Prostate gland (tissue), 2 donors: ENCODE results near the gene ATP1A1. TPM values are rescaled to one million over a fixed set of nuclear protein-coding genes. Genes with fewer than 3 reads are reported as not detected.

ENCODE experiments used
- DNase-seq: peaks from one replicate; pipeline ENCODE4 v3.0.0-alpha.2; 2019; ENCODE audit warnings: low spot score
- H3K27ac ChIP-seq, 2 donors: fragments of 200-600 bp; sonication (generic); 2 replicates each; pipeline ENCODE4 v1.5.1; 2017 to 2019
- H3K27me3 ChIP-seq: fragments of 200-600 bp; sonication (generic); replicated peaks from 2 replicates; pipeline ENCODE4 v1.5.1; 2019; ENCODE audit not compliant: insufficient read depth
- H3K36me3 ChIP-seq, 2 donors: fragments of 200-600 bp; sonication (generic); 1 replicate in 1 of 2; 2 replicates in 1 of 2; pipeline versions ENCODE4 v1.5.1 to v1.8.1; 2017 to 2019
- H3K4me1 ChIP-seq: fragments of 200-600 bp; sonication (generic); replicated peaks from 2 replicates; pipeline ENCODE4 v1.5.1; 2019
- H3K4me3 ChIP-seq, 2 donors: fragments of 200-600 bp; sonication (generic); 2 replicates each; pipeline ENCODE4 v1.5.1; 2017 to 2019
- H3K9me3 ChIP-seq: fragments of 200-600 bp; sonication (generic); 2 replicates; pipeline ENCODE4 v1.5.1; 2017
- CTCF ChIP-seq, 4 experiments: fragments of 200-600 bp in 2 of 4; fragments of 450-650 bp in 2 of 4; sonication (generic) in 2 of 4; IDR thresholded peaks; 1 replicate in 3 of 4; 2 replicates in 1 of 4; pipeline ENCODE4 v1.5.1; 2016 to 2019; ENCODE audit warnings: antibody characterized with exemption in 4 of 4, mild to moderate bottlenecking in 2 of 4, moderate library complexity in 2 of 4
- POLR2A ChIP-seq: fragments of 450-650 bp; IDR thresholded peaks from one replicate; pipeline ENCODE4 v1.6.1; 2016; ENCODE audit warnings: antibody characterized with exemption, mild to moderate bottlenecking
- POLR2AphosphoS5 ChIP-seq: sonication (generic); formaldehyde crosslinking; IDR thresholded peaks from one replicate; pipeline ENCODE4 v1.6.1; 2017; ENCODE audit warnings: antibody characterized with exemption
- WGBS: methylation state at CpG from one replicate; pipeline ENCODE4 v1.1.5; 2018; 5-methylcytosine and 5-hydroxymethylcytosine counted together
- intact Hi-C: fragments of 100-400 bp; cut with DNase I; formaldehyde crosslinking; loops from one replicate; pipeline ENCODE4 v1.14.2; 2022
- total RNA-seq, 2 donors: library from RNA; depleted of rRNA; stranded (reverse); fragments of >200 nt; gene quantifications; one replicate each; pipeline ENCODE4 v1.1.0, GENCODE V29; 2016

ATP1A1 gene
- total RNA-seq, 2 donors from 2014 or later: 365 to 536 TPM

GRCh38 chr1:116380499-116381242, 7.6 kb downstream of the ATP1A1 start:
- WGBS: 70% methylated on average over 7 of the region's 7 CpGs
- peaks cover 8% of the 10 kb centered on the region for H3K4me1 ChIP-seq
- H3K27ac ChIP-seq: peak overlapping the region in 1 of 2 donors; percentile 96
- H3K9me3 ChIP-seq: no peaks in the 10 kb centered on the region
- no peak for DNase-seq
- intact Hi-C loops: no loop called here
- no peaks in the 10 kb centered on the region for H3K36me3 ChIP-seq
- TF ChIP-seq POLR2AphosphoS5 (no peak), CTCF (IDR thresholded peaks at IDR 0.05) (no peak), POLR2A (no peak)
- no peak overlapping the region for H3K4me3 ChIP-seq
- H3K27me3 ChIP-seq: no peaks in the 10 kb centered on the region

GRCh38 chr1:116382321-116382720, 9.3 kb downstream of the ATP1A1 start:
- intact Hi-C loops: no loop called here

GRCh38 chr1:116382857-116383483, 9.9 kb downstream of the ATP1A1 start:
- Histone ChIP-seq H3K9me3 (no peaks in the 10 kb centered on the region), H3K4me3 (no peak overlapping the region), H3K27ac (no peak overlapping the region), H3K27me3 (no peaks in the 10 kb centered on the region), H3K36me3 (peaks cover 0 to 3% of the 10 kb centered on the region in 2 donors), H3K4me1 (peaks cover 5% of the 10 kb centered on the region)
- TF ChIP-seq CTCF (IDR thresholded peaks at IDR 0.05) (no peak), POLR2AphosphoS5 (no peak), POLR2A (no peak)
- intact Hi-C loops: no loop called here
- no peak for DNase-seq
- 85% methylated on average over 4 of the region's 4 CpGs for WGBS

More at GRCh38 chr1:116382321-116382720, 9.3 kb downstream of the ATP1A1 start:
- no peak for DNase-seq
- TF ChIP-seq POLR2AphosphoS5 (no peak), POLR2A (no peak), CTCF (IDR thresholded peaks at IDR 0.05) (no peak)
- WGBS: 38% methylated on average over 2 of the region's 2 CpGs
- Histone ChIP-seq H3K36me3 (no peaks in the 10 kb centered on the region), H3K27me3 (no peaks in the 10 kb centered on the region), H3K4me1 (peaks cover 5% of the 10 kb centered on the region), H3K9me3 (no peaks in the 10 kb centered on the region), H3K4me3 (no peak overlapping the region), H3K27ac (no peak overlapping the region)

GRCh38 chr1:116386042-116386441, 13.0 kb downstream of the ATP1A1 start:
- 36% methylated on average over 4 of the region's 4 CpGs for WGBS
- H3K36me3 ChIP-seq: peaks cover 8 to 12% of the 10 kb centered on the region in 2 donors
- intact Hi-C loops: no loop called here
- DNase-seq: no peak
- TF ChIP-seq CTCF (IDR thresholded peaks at IDR 0.05) (no peak), POLR2AphosphoS5 (no peak), POLR2A (no peak)
- peak overlapping the region in 1 of 2 donors; percentile 47 for H3K27ac ChIP-seq
- no peak overlapping the region for H3K4me3 ChIP-seq
- no peaks in the 10 kb centered on the region for H3K4me1 ChIP-seq
- H3K27me3 ChIP-seq: no peaks in the 10 kb centered on the region
- H3K9me3 ChIP-seq: no peaks in the 10 kb centered on the region

GRCh38 chr1:116387551-116387950, 14.5 kb downstream of the ATP1A1 start:
- Histone ChIP-seq H3K4me1 (no peaks in the 10 kb centered on the region), H3K4me3 (no peak overlapping the region), H3K9me3 (no peaks in the 10 kb centered on the region), H3K36me3 (peaks cover 8 to 12% of the 10 kb centered on the region in 2 donors), H3K27me3 (no peaks in the 10 kb centered on the region), H3K27ac (peak overlapping the region in 1 of 2 donors; percentile 47)
- WGBS: 88% methylated on average over 6 of the region's 6 CpGs
- intact Hi-C loops: no loop called here
- DNase-seq: no peak
- no peak for TF ChIP-seq POLR2A
- no peak for TF ChIP-seq POLR2AphosphoS5
- TF ChIP-seq CTCF (IDR thresholded peaks at IDR 0.05): no peak
